Hepatocyte (in vitro differentiated cells): ENCODE data around the gene COP1. TPM values are rescaled to one million over a fixed set of nuclear protein-coding genes. Genes with fewer than 3 reads are reported as not detected.

Experiments used
- DNase-seq: peaks from one replicate; pipeline ENCODE4 v3.0.0-alpha.2; 2016; ENCODE audit warnings: low spot score
- H2AFZ ChIP-seq: fragments of 200-600 bp; sonication (generic); 2 replicates; pipeline ENCODE4 v1.6.0; 2016; ENCODE audit warnings: antibody characterized with exemption, mild to moderate bottlenecking
- H3K27ac ChIP-seq: fragments of 200-600 bp; sonication (generic); 2 replicates; pipeline ENCODE4 v1.5.1; 2016; ENCODE audit warnings: mild to moderate bottlenecking
- H3K27me3 ChIP-seq: fragments of 200-600 bp; sonication (generic); 2 replicates; pipeline ENCODE4 v1.6.1; 2016
- H3K36me3 ChIP-seq: fragments of 200-600 bp; sonication (generic); replicated peaks from 2 replicates; pipeline ENCODE4 v1.5.1; 2016; ENCODE audit warnings: low read depth; ENCODE audit not compliant: insufficient read depth
- H3K4me1 ChIP-seq: fragments of 200-600 bp; sonication (generic); 2 replicates; pipeline ENCODE4 v1.5.1; 2016; ENCODE audit warnings: mild to moderate bottlenecking, moderate library complexity; ENCODE audit not compliant: insufficient read depth
- H3K4me2 ChIP-seq: fragments of 200-600 bp; sonication (generic); 2 replicates; pipeline ENCODE4 v1.6.0; 2016
- H3K4me3 ChIP-seq: fragments of 200-600 bp; sonication (generic); 2 replicates; pipeline ENCODE4 v1.5.1; 2016; ENCODE audit warnings: mild to moderate bottlenecking
- H3K79me2 ChIP-seq: fragments of 200-600 bp; sonication (generic); 2 replicates; pipeline ENCODE4 v1.6.0; 2017; ENCODE audit warnings: mild to moderate bottlenecking
- H3K9me2 ChIP-seq: fragments of 200-600 bp; sonication (generic); replicated peaks from 2 replicates; pipeline ENCODE4 v1.6.0; 2017; ENCODE audit warnings: mild to moderate bottlenecking; ENCODE audit not compliant: insufficient read depth
- H3K9me3 ChIP-seq: fragments of 200-600 bp; sonication (generic); 2 replicates; pipeline ENCODE4 v1.5.1; 2016; ENCODE audit warnings: low read depth, mild to moderate bottlenecking
- H4K20me1 ChIP-seq: fragments of 200-600 bp; sonication (generic); 2 replicates; pipeline ENCODE4 v1.6.0; 2016; ENCODE audit warnings: mild to moderate bottlenecking; ENCODE audit not compliant: insufficient read depth, poor library complexity, severe bottlenecking
- CTCF ChIP-seq: fragments of 200-600 bp; sonication (generic); IDR thresholded peaks from 2 replicates; pipeline ENCODE4 v1.5.1; 2016; ENCODE audit warnings: antibody characterized with exemption, mild to moderate bottlenecking; ENCODE audit not compliant: poor library complexity
- EZH2 ChIP-seq: fragments of 200-600 bp; sonication (generic); IDR thresholded peaks from 2 replicates; pipeline ENCODE4 v1.6.1; 2016; ENCODE audit warnings: antibody characterized with exemption, mild to moderate bottlenecking, borderline replicate concordance
- EZH2phosphoT487 ChIP-seq: fragments of 200-600 bp; sonication (generic); IDR thresholded peaks from one replicate; pipeline ENCODE4 v1.6.1; 2018; ENCODE audit warnings: antibody characterized with exemption, mild to moderate bottlenecking, low read depth, moderate library complexity; ENCODE audit not compliant: unreplicated experiment, severe bottlenecking
- WGBS: methylation state at CpG from one replicate; pipeline ENCODE4 v1.1.6; 2016; ENCODE audit warnings: low lambda C conversion rate; ENCODE audit errors: missing lambda C conversion rate; 5-methylcytosine and 5-hydroxymethylcytosine counted together
- polyA plus RNA-seq: library from polyadenylated mRNA; unstranded; fragments of >200 nt; fragmentation: Nextera tagmentation; extraction: Ambion mirVana; gene quantifications from 2 replicates; pipeline ENCODE4 v1.2.1, GENCODE V29; 2016
- total RNA-seq: library from RNA; depleted of rRNA; stranded (reverse); fragments of >200 nt; gene quantifications from 2 replicates; pipeline ENCODE4 v1.2.3, GENCODE V29; 2014

COP1 gene
- total and polyA plus RNA-seq, 2 experiments from 2014 or later: 63.0 to 65.9 TPM

- DNase-seq: no peak
- no peaks in the 10 kb centered on the region for H3K9me2 ChIP-seq
- 65% methylated on average over 2 of the region's 2 CpGs for WGBS
- H3K4me2 ChIP-seq: no peak overlapping the region
- TF ChIP-seq CTCF: no peak
- no peak overlapping the region for H3K4me3 ChIP-seq
- H2AFZ ChIP-seq: no peak overlapping the region
- no peaks in the 10 kb centered on the region for H3K27me3 ChIP-seq
- no peaks in the 10 kb centered on the region for H3K4me1 ChIP-seq
- H3K79me2 ChIP-seq: no peaks in the 10 kb centered on the region
- no peak overlapping the region for H3K27ac ChIP-seq
- no peaks in the 10 kb centered on the region for H4K20me1 ChIP-seq
- H3K9me3 ChIP-seq: no peaks in the 10 kb centered on the region
- no peaks in the 10 kb centered on the region for H3K36me3 ChIP-seq
These were observed 18.8 kb upstream of the COP1 start for GRCh38 chr1:176225911-176226310.

- H3K9me2 ChIP-seq: no peaks in the 10 kb centered on the region
- H3K4me1 ChIP-seq: no peaks in the 10 kb centered on the region
- DNase-seq: no peak
- no peak overlapping the region for H3K27ac ChIP-seq
- no peaks in the 10 kb centered on the region for H4K20me1 ChIP-seq
- no peaks in the 10 kb centered on the region for H3K36me3 ChIP-seq
- H3K9me3 ChIP-seq: no peaks in the 10 kb centered on the region
- TF ChIP-seq CTCF (no peak), EZH2 (no peak), EZH2phosphoT487 (no peak)
- WGBS: 68% methylated on average over 1 of the region's 1 CpG
- no peak overlapping the region for H2AFZ ChIP-seq
- H3K4me2 ChIP-seq: no peak overlapping the region
- H3K79me2 ChIP-seq: no peaks in the 10 kb centered on the region
- H3K4me3 ChIP-seq: no peak overlapping the region
- H3K27me3 ChIP-seq: no peaks in the 10 kb centered on the region
These were observed 18.4 kb upstream of the COP1 start for GRCh38 chr1:176225479-176225875.

- no peaks in the 10 kb centered on the region for H4K20me1 ChIP-seq
- H3K9me3 ChIP-seq: no peaks in the 10 kb centered on the region
- no peak overlapping the region for H2AFZ ChIP-seq
- no peak overlapping the region for H3K27ac ChIP-seq
- no peaks in the 10 kb centered on the region for H3K27me3 ChIP-seq
- no peak overlapping the region for H3K4me3 ChIP-seq
- H3K4me1 ChIP-seq: no peaks in the 10 kb centered on the region
- no peak for TF ChIP-seq EZH2phosphoT487
- no peak for TF ChIP-seq CTCF
- TF ChIP-seq EZH2: no peak
- no peaks in the 10 kb centered on the region for H3K79me2 ChIP-seq
- H3K36me3 ChIP-seq: no peaks in the 10 kb centered on the region
- no peaks in the 10 kb centered on the region for H3K9me2 ChIP-seq
- WGBS: 87% methylated on average over 1 of the region's 1 CpG
- DNase-seq: no peak
- no peak overlapping the region for H3K4me2 ChIP-seq
These were observed 15.1 kb upstream of the COP1 start for GRCh38 chr1:176222196-176222595.

GRCh38 chr1:176220100-176220689 lies 13.1 kb upstream of the COP1 start:
- Histone ChIP-seq H3K9me2 (no peaks in the 10 kb centered on the region), H4K20me1 (no peaks in the 10 kb centered on the region), H3K4me2 (no peak overlapping the region), H3K27ac (no peak overlapping the region), H2AFZ (no peak overlapping the region), H3K79me2 (no peaks in the 10 kb centered on the region), H3K36me3 (no peaks in the 10 kb centered on the region), H3K4me3 (no peak overlapping the region), H3K27me3 (no peaks in the 10 kb centered on the region), H3K4me1 (no peaks in the 10 kb centered on the region), H3K9me3 (no peaks in the 10 kb centered on the region)
- DNase-seq: no peak
- TF ChIP-seq EZH2 (no peak), CTCF (no peak), EZH2phosphoT487 (no peak)
- 70% methylated on average over 8 of the region's 8 CpGs for WGBS
